OCI-M2 (cell line): ENCODE results near the gene AIG1.
"Not testable (repeated sequence)": the region's sequence is repeated elsewhere in the genome, so short reads cannot be mapped to it uniquely, and the experiment has no call there.

ENCODE experiments used
- DNase-seq: peaks from one replicate; lab custom pipeline; 2025; ENCODE audit not compliant: unreplicated experiment; lab: John Stamatoyannopoulos, UW

Gene AIG1

DNA sequence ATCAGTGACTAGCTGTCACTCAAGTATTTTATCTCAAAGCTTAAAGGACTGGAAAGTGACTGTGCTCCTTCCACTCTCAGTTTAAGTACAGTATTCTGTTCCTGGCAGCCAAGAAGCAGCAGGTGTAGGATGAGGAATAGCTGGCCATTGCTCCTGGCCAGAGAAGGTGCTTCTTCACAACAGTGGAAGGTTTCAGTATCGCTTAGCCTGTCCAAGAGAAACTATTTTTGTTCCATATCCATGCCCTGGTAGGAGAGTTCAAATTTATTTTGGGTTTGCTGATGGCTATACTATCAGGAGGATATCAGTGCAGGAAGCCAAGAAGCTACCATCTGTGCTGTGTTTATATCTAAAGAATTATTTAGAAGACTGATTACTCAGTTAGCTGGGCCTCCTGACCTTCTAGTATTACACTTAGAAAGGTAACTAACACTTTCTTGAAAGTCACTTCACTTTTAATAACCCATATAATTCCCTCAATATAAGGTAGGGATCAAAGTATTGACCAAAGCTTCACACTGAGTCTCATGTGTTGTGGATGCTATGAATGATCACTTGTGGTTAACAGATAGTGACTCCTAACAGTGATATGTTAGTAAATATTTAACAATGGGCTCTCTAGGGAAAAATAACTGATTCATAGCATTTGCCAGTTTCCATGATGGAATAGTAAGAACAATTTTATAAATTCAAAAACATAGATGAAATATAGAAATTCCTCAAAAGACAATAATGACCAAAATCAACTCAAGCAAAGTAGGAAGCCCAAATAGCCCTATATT lies 99.9 kb downstream of the AIG1 start:
- DNase-seq, result no peak

DNA sequence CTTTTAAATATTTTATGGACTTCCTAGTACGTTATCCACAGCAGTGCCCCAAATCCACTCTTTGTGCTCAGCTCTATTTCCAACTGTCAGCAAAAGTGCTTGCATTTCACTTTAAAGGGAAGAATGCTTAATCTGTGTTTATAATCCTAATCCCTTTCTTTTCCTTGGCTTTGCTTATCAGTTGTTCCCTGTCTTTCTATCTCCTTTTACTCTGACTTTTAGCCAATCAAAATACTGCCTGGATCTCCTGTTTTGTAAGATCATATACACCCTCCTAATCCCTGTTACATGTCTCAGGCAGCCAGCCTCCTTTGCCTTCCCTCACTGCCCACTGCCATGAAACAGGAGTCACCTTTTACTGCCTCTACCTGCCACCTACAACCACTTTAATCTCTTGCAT lies 102.9 kb downstream of the AIG1 start:
- DNase-seq, result no peak

DNA sequence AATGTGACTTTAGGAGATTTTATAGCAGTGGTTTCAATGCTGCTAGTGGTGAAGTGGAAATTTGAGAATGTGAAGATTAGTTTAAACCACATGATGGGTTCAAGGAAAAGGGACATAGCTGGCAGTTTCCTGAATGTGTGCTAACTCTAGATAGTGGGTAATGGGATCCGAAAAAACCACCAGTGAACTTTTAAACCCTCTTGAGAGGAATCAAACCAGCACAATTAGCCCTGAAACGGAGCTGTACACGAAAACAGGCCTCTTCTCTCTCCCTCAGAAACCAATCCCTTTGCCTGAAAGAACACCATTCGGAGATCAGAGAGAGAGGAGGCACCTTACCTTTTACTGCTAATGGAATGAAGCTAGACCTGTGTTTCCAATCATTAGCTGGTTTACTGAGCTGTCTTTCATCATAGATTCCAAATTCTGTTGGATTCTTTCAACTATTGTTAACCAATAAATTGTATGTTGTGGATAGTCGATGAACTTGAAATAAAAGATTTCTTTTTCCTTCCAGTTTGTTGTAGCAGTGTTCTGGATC lies 103.9 kb downstream of the AIG1 start:
- peak; percentile 47 for DNase-seq

GRCh38 chr6:143165315-143165855 lies 104.7 kb downstream of the AIG1 start:
- DNase-seq, result no peak

GRCh38 chr6:143166247-143166695 lies 105.6 kb downstream of the AIG1 start:
- no peak for DNase-seq

DNA sequence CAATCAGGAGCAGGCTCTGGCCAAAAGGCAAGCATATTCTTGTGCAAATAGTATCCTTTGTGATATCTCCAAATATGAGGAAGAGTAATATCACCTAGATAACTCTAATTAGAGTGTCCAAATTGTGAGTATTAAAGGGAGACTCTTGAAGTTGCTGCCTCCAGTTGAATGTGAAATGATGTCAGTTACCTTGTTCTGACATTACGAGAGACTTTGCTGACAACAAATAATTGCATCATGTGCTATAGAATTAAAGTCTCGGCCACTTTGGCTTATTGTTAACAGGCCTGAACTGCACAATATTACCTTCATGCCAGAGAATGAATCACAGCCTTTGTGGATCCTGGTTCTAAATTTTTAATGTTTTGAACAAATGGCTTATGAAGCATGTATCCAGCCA lies 106.5 kb downstream of the AIG1 start:
- no peak for DNase-seq

DNA sequence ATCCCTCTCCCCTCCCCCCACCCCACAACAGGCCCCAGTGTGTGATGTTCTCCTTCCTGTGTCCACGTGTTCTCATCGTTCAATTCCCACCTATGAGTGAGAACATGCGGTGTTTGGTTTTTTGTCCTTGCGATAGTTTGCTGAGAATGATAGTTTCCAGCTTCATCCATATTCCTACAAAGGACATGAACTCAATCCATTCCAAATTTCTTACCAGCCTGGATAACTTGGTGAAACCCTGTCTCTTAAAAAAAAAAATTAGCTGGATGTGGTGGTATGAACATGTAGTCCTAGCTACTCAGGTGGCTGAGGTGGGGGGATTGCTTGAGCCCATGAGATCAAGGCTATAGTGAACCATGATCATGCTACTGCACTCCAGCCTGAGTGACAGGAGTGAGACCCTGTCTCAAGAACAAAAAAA lies 107.7 kb downstream of the AIG1 start:
- not testable (repeated sequence) for DNase-seq

DNA sequence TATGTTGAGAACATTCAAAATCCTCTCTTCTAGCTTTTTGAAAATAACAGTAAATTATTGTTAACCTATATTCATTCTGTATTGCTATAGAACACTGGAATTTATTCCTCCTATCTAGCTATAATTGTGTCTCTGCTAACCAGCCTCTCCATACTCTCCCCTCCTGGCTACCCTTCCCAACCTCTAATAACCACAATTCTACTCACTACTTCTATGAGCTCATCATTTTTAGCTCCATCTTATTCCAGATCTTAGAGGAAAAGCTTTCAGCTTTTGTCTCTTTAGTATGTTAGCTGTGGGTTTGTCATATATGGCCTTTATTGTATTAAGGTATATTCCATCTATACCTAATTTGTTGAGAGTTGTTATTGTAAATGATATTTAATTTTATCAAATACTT lies 108.8 kb downstream of the AIG1 start:
- DNase-seq, result no peak

- no peak for DNase-seq
Measured at GRCh38 chr6:143174516-143174915, 113.8 kb downstream of the AIG1 start.

DNA sequence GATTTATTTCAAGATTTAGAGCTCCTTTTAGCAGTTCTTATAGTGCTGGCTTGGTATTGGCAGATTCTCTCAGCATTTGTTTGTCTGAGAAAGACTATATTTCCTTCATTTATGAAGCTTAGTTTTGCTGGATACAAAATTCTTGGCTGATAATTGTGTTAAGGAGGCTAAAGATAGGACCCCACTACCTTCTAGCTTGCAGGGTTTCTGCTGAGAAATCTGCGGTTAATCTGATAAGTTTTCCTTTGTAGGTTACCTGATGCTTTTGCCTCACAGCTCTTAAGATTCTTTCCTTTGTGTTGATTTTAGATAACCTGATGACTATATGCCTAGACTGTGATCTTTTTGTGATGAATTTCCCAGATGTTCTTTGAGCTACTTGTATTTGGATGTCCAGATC lies 114.3 kb downstream of the AIG1 start:
- DNase-seq, result no peak

- no peak for DNase-seq
Measured at GRCh38 chr6:143176090-143177021, 115.7 kb downstream of the AIG1 start.

- no peak for DNase-seq
Measured at GRCh38 chr6:143177706-143178105, 117.0 kb downstream of the AIG1 start.

DNA sequence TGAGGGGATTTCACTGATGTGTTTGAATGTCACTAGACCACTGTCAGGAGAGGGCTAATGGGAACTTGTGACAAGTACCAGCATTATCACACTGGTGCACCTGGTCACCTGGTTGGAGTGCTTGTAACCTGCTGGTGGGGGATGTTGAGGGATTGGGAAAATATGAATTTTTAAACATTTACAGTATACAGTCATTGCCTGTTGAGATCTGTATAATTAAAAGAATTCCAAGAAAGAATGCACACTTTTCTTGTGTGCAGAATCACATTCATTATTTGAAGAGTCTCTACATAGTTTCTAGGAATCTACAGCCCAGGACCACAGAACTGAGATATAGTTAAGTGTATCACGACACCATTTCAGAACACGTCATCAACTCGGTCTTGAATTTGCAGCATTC lies 118.4 kb downstream of the AIG1 start:
- no peak for DNase-seq

GRCh38 chr6:143179901-143180612 lies 119.4 kb downstream of the AIG1 start:
- no peak for DNase-seq

DNA sequence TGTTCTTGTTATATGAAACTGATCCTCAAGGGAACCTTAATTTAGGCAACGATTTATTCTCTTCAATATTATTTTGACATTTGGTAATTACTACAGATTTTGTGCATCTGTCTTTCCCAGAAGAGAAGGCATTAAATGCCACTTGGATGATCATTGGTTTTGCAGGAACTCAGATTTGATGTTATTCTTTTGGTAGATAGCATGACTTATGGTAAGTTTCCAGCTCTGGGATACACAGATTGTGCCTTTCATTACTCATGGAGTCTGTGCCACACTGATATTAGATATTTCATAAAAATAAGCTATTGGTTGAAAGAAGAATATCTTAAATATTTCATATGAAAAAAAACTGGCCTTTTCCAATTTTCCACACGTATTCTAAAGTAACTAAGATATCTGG lies 120.1 kb downstream of the AIG1 start:
- no peak for DNase-seq

GRCh38 chr6:143183666-143184065 lies 123.0 kb downstream of the AIG1 start:
- DNase-seq, result no peak

GRCh38 chr6:143185288-143185687 lies 124.6 kb downstream of the AIG1 start:
- no peak for DNase-seq

DNA sequence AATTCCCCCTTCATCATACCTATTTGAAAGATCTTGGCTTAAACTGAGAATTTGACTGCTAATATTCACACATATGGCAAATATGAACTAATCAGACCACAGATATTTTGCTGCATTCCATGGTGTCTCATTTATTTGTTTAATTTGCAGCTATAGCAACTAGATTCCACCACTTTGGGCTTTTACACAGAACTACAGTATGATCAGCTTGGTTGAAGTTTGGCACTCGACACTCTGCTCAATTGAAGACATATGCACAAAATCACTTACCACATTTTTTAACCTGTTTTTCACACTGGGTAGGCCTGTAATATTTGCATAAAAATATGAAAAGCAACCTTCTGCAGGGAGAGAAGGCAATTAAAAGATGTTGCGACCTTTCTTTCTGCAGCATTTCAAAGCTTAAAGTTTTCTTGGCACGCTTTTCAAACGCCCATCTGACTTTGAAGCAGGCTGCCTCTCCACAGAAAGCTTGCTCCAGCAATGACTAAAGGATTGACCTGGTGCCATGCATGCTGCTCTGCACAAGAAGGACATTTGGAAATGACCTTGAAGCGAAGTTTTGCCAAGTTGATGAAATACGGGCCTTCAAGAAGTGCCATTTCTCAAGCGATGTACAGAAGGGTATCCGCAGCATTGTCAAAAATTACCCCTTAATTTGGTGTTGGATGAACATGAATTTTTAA lies 126.7 kb downstream of the AIG1 start:
- no peak for DNase-seq

DNA sequence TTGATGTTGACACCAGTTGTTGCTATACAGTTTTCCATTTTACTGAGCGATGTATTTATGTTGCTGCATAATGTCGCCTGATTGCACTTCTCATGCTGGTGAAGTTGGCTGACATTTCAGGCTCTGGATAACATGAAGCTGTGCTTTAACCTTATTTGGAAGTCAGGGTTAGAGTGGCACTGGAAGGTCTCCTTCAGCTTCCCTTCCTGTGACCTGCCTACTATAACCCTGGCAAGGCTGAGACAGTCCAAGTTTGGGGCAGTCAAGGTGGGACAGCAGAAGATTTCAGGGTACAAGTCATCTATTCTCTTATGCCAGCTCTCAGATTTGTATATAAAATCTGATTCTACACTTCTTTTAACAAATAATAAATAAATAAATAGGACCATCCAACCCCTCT lies 127.6 kb downstream of the AIG1 start:
- no peak for DNase-seq

DNA sequence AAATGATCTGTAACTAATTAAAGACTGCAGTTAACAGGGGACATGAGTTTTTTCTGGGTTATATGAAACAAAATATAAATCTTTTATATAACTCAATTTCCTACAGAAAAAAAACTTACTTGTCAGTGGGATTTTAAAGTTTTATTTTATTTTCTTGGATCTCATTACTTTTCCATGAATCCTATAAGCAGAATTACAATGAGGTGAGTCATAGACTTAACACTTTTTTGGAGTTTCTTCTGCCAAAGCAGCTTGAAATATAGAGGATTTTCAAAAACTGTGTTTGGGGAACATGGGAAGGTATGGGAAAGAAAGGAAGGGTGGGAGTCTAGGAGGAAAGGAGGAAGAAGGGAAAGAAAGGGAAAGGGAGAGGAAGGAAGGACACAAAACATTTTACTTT lies 130.7 kb downstream of the AIG1 start:
- no peak for DNase-seq
